K562 (cell line): ENCODE results near the gene TRIM38. TPM values are rescaled to one million over a fixed set of nuclear protein-coding genes. Genes with fewer than 3 reads are reported as not detected.
A peak's percentile ranks its signal among the peaks of the same experiment; 100 is the strongest.

Experiments
- CHCHD3 ChIP-seq: fragments of 250-450 bp; sonication (Bioruptor Pico); IDR thresholded peaks from 2 replicates; pipeline ENCODE4 v2.1.2; 2022; ENCODE audit warnings: mild to moderate bottlenecking
- CREB1 ChIP-seq, 2 experiments: sonication (generic) in 1 of 2; formaldehyde crosslinking in 1 of 2; IDR thresholded peaks; 2 replicates each; pipeline versions ENCODE4 v1.6.1 to v1.8.0; 2012 to 2022; ENCODE audit warnings: inconsistent platforms in 1 of 2, mild to moderate bottlenecking in 1 of 2, missing genetic modification reagents in 1 of 2, moderate library complexity in 1 of 2
- ELF4 ChIP-seq: fragments of 450-650 bp; formaldehyde crosslinking; IDR thresholded peaks from 2 replicates; pipeline ENCODE4 v1.4.0; 2022; ENCODE audit warnings: missing genetic modification characterization
- ELK1 ChIP-seq: sonication (generic); formaldehyde crosslinking; IDR thresholded peaks from 2 replicates; pipeline ENCODE4 v1.8.1; 2022; ENCODE audit warnings: missing genetic modification reagents
- GTF2F1 ChIP-seq: IDR thresholded peaks from 2 replicates; pipeline ENCODE4 v1.6.1; 2011; ENCODE audit warnings: low read depth, low read length, improper control_type of control experiment
- MYNN ChIP-seq, 2 experiments: sonication (generic); formaldehyde crosslinking in 1 of 2; IDR thresholded peaks; 2 replicates each; pipeline versions ENCODE4 v1.5.0 to v1.6.1; 2016 to 2020; ENCODE audit warnings: antibody characterized with exemption in 1 of 2, missing genetic modification reagents in 1 of 2
- NCOR1 ChIP-seq: fragments of 450-650 bp; IDR thresholded peaks from 2 replicates; pipeline ENCODE4 v1.6.1; 2016; ENCODE audit warnings: mild to moderate bottlenecking, moderate library complexity
- NELFE ChIP-seq: IDR thresholded peaks from 2 replicates; pipeline ENCODE4 v1.6.1; 2011; ENCODE audit warnings: mild to moderate bottlenecking; ENCODE audit not compliant: insufficient read depth, insufficient read length
- NR2F6 ChIP-seq: fragments of 450-650 bp; formaldehyde crosslinking; IDR thresholded peaks from 2 replicates; pipeline ENCODE4 v1.4.0; 2020; ENCODE audit warnings: mild to moderate bottlenecking
- PHB2 ChIP-seq: fragments of 450-650 bp; IDR thresholded peaks from 2 replicates; pipeline ENCODE4 v1.6.1; 2017; ENCODE audit warnings: low read depth
- ZBTB12 ChIP-seq: fragments of 250-450 bp; sonication (Bioruptor Pico); IDR thresholded peaks from 2 replicates; pipeline ENCODE4 v1.4.0; 2020
- ZNF589 ChIP-seq: fragments of 200-800 bp; sonication (Bioruptor generic); IDR thresholded peaks from 2 replicates; pipeline ENCODE4 v1.6.1; 2016; ENCODE audit warnings: low read depth, missing genetic modification characterization, missing compliant biosample characterization
- polyA plus RNA-seq, 8 experiments: library from polyadenylated mRNA; depleted of rRNA in 4 of 8; stranded (reverse) in 5 of 8; unstranded in 3 of 8; fragments of >200 nt; fragmentation: Nextera tagmentation in 2 of 8; fragmentation: Illumina TruSeq in 1 of 8; extraction: Ambion mirVana in 2 of 8; extraction: Trizol in 1 of 8; gene quantifications; 2 replicates each; pipeline versions ENCODE4 v1.2.1 to v1.2.3, GENCODE V29; 2011 to 2014; ENCODE audit warnings: inconsistent platforms in 1 of 8, missing spikeins in 1 of 8
- total RNA-seq, 7 experiments: library from RNA; depleted of rRNA in 6 of 7; stranded (reverse); fragments of >200 nt in 6 of 7; fragmentation: Illumina TruSeq in 2 of 7; extraction: Trizol in 2 of 7; gene quantifications; 2 replicates each; pipeline versions ENCODE4 v1.2.1 to v1.2.3, GENCODE V29; 2011 to 2021; ENCODE audit warnings: low replicate concordance in 1 of 7
- TF ChIP-seq, protein P1 (sequence below): fragments of 450-650 bp; IDR thresholded peaks from 2 replicates; pipeline ENCODE4 v1.6.1; 2016; ENCODE audit warnings: mild to moderate bottlenecking, moderate library complexity

Gene TRIM38
- total and polyA plus RNA-seq, 9 of the 15 experiments (the other 6 are each of a cell fraction or from before 2014, with no cell fraction given), result 1.7 to 6.7 (median 6.3) TPM

DNA sequence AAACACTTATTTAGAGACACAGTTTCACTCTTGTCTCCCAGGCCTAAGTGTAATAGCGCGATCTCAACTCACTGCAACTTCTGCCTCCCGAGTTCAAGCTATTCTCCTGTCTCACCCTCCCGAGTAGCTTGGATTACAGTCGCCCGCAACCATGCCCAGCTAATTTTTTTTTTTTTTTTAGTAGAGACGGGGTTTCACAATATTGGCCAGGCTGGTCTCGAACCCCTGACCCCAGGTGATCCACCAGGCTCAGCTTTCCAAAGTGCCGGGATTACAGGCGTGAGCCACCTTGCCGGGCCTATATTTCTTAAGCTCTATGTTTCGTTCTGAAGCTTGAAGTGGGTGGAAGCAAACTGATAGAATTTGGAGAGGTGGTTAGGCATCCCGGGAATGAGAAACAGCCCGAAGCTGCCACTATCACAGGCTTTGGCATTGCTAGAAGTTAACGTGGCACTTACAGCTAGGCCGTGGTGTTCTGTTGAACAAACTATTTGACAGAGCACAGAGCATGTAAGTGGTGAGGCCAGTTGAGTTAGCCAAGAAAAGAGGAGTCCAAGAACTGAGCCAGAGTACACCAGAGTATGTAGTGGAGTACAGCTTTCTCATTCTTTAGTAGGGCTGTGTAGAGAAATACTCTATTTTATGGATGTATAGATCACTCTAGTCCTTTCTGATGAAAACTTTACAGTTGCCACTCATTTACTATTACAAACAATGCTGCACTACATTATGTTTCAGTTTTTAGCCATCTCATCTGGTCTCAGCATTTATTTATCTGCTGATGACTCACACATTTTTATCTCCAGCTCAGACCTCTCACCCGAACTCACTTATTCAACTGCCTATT is 62.7 kb downstream of the TRIM38 start (continued):
- TF ChIP-seq CHCHD3 (CRISPR knock-in tag) (no peak), CREB1 (IDR thresholded peaks at IDR 0.05) (no peak), CREB1 (CRISPR knock-in tag; IDR thresholded peaks at IDR 0.05) (peak; percentile 24; the same call in 1 of the 2 replicates), ZBTB12 (CRISPR knock-in tag) (no peak), NCOR1 (peak; percentile 78), PHB2 (no peak), NR2F6 (no peak; the same call in 1 of the 2 replicates), GTF2F1 (no peak), ELK1 (CRISPR knock-in tag) (no peak), MYNN (IDR thresholded peaks at IDR 0.05) (no peak), MYNN (CRISPR knock-in tag; IDR thresholded peaks at IDR 0.05) (no peak), NELFE (no peak), ELF4 (CRISPR knock-in tag) (no peak), ZNF589 (CRISPR knock-in tag) (peak; percentile 60; the same call in 1 of the 2 replicates)
- TF ChIP-seq, protein P1, sequence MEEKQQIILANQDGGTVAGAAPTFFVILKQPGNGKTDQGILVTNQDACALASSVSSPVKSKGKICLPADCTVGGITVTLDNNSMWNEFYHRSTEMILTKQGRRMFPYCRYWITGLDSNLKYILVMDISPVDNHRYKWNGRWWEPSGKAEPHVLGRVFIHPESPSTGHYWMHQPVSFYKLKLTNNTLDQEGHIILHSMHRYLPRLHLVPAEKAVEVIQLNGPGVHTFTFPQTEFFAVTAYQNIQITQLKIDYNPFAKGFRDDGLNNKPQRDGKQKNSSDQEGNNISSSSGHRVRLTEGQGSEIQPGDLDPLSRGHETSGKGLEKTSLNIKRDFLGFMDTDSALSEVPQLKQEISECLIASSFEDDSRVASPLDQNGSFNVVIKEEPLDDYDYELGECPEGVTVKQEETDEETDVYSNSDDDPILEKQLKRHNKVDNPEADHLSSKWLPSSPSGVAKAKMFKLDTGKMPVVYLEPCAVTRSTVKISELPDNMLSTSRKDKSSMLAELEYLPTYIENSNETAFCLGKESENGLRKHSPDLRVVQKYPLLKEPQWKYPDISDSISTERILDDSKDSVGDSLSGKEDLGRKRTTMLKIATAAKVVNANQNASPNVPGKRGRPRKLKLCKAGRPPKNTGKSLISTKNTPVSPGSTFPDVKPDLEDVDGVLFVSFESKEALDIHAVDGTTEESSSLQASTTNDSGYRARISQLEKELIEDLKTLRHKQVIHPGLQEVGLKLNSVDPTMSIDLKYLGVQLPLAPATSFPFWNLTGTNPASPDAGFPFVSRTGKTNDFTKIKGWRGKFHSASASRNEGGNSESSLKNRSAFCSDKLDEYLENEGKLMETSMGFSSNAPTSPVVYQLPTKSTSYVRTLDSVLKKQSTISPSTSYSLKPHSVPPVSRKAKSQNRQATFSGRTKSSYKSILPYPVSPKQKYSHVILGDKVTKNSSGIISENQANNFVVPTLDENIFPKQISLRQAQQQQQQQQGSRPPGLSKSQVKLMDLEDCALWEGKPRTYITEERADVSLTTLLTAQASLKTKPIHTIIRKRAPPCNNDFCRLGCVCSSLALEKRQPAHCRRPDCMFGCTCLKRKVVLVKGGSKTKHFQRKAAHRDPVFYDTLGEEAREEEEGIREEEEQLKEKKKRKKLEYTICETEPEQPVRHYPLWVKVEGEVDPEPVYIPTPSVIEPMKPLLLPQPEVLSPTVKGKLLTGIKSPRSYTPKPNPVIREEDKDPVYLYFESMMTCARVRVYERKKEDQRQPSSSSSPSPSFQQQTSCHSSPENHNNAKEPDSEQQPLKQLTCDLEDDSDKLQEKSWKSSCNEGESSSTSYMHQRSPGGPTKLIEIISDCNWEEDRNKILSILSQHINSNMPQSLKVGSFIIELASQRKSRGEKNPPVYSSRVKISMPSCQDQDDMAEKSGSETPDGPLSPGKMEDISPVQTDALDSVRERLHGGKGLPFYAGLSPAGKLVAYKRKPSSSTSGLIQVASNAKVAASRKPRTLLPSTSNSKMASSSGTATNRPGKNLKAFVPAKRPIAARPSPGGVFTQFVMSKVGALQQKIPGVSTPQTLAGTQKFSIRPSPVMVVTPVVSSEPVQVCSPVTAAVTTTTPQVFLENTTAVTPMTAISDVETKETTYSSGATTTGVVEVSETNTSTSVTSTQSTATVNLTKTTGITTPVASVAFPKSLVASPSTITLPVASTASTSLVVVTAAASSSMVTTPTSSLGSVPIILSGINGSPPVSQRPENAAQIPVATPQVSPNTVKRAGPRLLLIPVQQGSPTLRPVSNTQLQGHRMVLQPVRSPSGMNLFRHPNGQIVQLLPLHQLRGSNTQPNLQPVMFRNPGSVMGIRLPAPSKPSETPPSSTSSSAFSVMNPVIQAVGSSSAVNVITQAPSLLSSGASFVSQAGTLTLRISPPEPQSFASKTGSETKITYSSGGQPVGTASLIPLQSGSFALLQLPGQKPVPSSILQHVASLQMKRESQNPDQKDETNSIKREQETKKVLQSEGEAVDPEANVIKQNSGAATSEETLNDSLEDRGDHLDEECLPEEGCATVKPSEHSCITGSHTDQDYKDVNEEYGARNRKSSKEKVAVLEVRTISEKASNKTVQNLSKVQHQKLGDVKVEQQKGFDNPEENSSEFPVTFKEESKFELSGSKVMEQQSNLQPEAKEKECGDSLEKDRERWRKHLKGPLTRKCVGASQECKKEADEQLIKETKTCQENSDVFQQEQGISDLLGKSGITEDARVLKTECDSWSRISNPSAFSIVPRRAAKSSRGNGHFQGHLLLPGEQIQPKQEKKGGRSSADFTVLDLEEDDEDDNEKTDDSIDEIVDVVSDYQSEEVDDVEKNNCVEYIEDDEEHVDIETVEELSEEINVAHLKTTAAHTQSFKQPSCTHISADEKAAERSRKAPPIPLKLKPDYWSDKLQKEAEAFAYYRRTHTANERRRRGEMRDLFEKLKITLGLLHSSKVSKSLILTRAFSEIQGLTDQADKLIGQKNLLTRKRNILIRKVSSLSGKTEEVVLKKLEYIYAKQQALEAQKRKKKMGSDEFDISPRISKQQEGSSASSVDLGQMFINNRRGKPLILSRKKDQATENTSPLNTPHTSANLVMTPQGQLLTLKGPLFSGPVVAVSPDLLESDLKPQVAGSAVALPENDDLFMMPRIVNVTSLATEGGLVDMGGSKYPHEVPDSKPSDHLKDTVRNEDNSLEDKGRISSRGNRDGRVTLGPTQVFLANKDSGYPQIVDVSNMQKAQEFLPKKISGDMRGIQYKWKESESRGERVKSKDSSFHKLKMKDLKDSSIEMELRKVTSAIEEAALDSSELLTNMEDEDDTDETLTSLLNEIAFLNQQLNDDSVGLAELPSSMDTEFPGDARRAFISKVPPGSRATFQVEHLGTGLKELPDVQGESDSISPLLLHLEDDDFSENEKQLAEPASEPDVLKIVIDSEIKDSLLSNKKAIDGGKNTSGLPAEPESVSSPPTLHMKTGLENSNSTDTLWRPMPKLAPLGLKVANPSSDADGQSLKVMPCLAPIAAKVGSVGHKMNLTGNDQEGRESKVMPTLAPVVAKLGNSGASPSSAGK, result peak; percentile 22; the same call in 1 of the 2 replicates
